Fibroblast of lung (primary cell): ENCODE results near the gene TGFBR2. TPM values are rescaled to one million over a fixed set of nuclear protein-coding genes. Genes with fewer than 3 reads are reported as not detected.

Source experiments
- DNase-seq, 2 donors: peaks; one replicate each; pipeline versions ENCODE4 v3.0.0 to v3.0.0-alpha.2; 2010; ENCODE audit warnings: low read depth in 2 of 2
- H2AFZ ChIP-seq: 2 replicates; pipeline ENCODE4 v1.5.1; 2012; ENCODE audit warnings: low read length, control low read depth, inconsistent platforms
- H3K27ac ChIP-seq: 2 replicates; pipeline ENCODE4 v1.5.1; 2011; ENCODE audit warnings: low read length, control low read depth; ENCODE audit not compliant: insufficient read depth
- H3K27me3 ChIP-seq: 2 replicates; pipeline ENCODE4 v1.5.1; 2011; ENCODE audit warnings: mild to moderate bottlenecking, low read length; ENCODE audit not compliant: control insufficient read depth, insufficient read depth
- H3K36me3 ChIP-seq: 2 replicates; pipeline ENCODE4 v1.5.1; 2011; ENCODE audit warnings: low read length; ENCODE audit not compliant: control insufficient read depth, insufficient read depth
- H3K4me1 ChIP-seq: 2 replicates; pipeline ENCODE4 v1.5.1; 2011; ENCODE audit warnings: low read length; ENCODE audit not compliant: control insufficient read depth, insufficient read depth; ENCODE audit errors: extremely low read depth
- H3K4me2 ChIP-seq: 2 replicates; pipeline ENCODE4 v1.5.1; 2011; ENCODE audit warnings: low read length, control low read depth; ENCODE audit not compliant: insufficient read depth; ENCODE audit errors: extremely low read depth
- H3K4me3 ChIP-seq, 4 experiments: fragments of 200-600 bp in 1 of 4; sonication (generic) in 1 of 4; replicated peaks in 1 of 4; 2 replicates each; pipeline ENCODE4 v1.5.1; 2011 to 2016; ENCODE audit warnings: low read length in 4 of 4, low read depth in 3 of 4, mild to moderate bottlenecking in 3 of 4, control low read depth in 2 of 4, inconsistent platforms in 1 of 4, mixed read lengths in 1 of 4; ENCODE audit not compliant: insufficient read depth in 1 of 4; ENCODE audit errors: control extremely low read depth in 1 of 4
- H3K79me2 ChIP-seq: 2 replicates; pipeline ENCODE4 v1.5.1; 2012; ENCODE audit warnings: mild to moderate bottlenecking, low read length, inconsistent platforms; ENCODE audit not compliant: control insufficient read depth, insufficient read depth
- H3K9ac ChIP-seq: 2 replicates; pipeline ENCODE4 v1.5.1; 2011; ENCODE audit warnings: mild to moderate bottlenecking, low read length, control low read depth; ENCODE audit not compliant: insufficient read depth
- H3K9me3 ChIP-seq: 2 replicates; pipeline ENCODE4 v1.5.1; 2012; ENCODE audit warnings: low read depth, low read length; ENCODE audit not compliant: control insufficient read depth, insufficient read depth
- H4K20me1 ChIP-seq: 2 replicates; pipeline ENCODE4 v1.5.1; 2011; ENCODE audit warnings: low read length; ENCODE audit not compliant: control insufficient read depth, insufficient read depth; ENCODE audit errors: extremely low read depth
- EZH2 ChIP-seq: IDR thresholded peaks from 2 replicates; pipeline ENCODE4 v1.5.1; 2012; ENCODE audit warnings: low read length, control low read depth, mild to moderate bottlenecking; ENCODE audit errors: missing control alignments
- polyA plus RNA-seq, 2 donors: library from polyadenylated mRNA; depleted of rRNA in 1 of 2; stranded (reverse) in 1 of 2; unstranded in 1 of 2; fragments of >200 nt; gene quantifications; 2 replicates each; pipeline ENCODE4 v1.2.1, GENCODE V29; 2011 to 2012; ENCODE audit warnings: missing spikeins in 1 of 2
- total RNA-seq: library from RNA; depleted of rRNA; stranded (reverse); fragments of >200 nt; gene quantifications from 2 replicates; pipeline ENCODE4 v1.2.1, GENCODE V29; 2014
- TF ChIP-seq, protein P1 (sequence below), 2 donors: IDR thresholded peaks in 1 of 2; conservative IDR thresholded peaks in 1 of 2; 1 replicate in 1 of 2; 2 replicates in 1 of 2; pipeline ENCODE4 v1.5.1; 2011 to 2012; ENCODE audit warnings: low read length in 2 of 2, control low read depth in 1 of 2, inconsistent platforms in 1 of 2, low read depth in 1 of 2, mild to moderate bottlenecking in 1 of 2

Gene TGFBR2
- total and polyA plus RNA-seq, 2 donors (not counting 1 experiment from before 2014, with no cell fraction given), result 93.0 to 126 TPM

DNA sequence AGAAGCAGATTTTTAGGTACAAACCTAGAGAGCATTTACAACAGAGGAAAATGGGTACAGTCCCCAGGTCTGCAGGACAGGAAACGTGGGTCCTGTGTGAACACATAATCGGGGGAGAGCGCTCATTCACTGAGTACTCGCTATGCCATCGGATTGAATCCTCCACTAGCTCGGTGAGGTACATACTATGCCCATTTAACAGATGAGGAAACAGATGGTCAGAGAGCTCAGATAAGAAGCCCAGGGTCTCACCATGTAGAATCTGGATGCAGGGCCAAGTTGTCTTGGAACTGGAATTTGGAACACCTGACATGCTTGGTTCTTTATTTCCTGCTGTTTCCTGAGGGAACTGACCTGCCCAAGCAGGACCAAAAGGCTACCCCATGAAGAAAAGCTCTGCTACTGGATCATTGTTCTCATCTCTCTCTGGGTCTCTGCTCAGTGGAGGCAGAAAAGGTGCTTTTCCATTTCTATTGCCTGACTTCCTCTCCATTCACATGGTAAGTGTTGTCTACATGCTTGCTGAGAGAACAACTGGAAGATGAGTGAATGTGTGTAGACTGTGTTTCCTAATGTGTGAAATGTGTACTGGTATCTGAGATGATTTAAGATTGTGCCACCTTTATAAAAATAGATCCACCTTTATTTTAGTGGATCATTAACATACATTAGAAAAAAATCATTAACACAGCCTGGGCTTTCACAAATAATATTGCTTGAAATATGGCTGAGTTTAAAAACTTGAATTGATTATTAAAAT is 89.1 kb downstream of the TGFBR2 start:
- Histone ChIP-seq H3K36me3 (peaks cover 10% of the 10 kb centered on the region), H3K27me3 (no peaks in the 10 kb centered on the region), H3K79me2 (no peaks in the 10 kb centered on the region), H3K4me2 (no peak overlapping the region), H3K9ac (no peak overlapping the region), H2AFZ (no peak overlapping the region), H3K4me1 (peaks cover 2% of the 10 kb centered on the region), H3K4me3 (no peak overlapping the region), H4K20me1 (no peaks in the 10 kb centered on the region), H3K27ac (no peak overlapping the region), H3K9me3 (no peaks in the 10 kb centered on the region)
- no peak for TF ChIP-seq EZH2
- TF ChIP-seq, protein P1, sequence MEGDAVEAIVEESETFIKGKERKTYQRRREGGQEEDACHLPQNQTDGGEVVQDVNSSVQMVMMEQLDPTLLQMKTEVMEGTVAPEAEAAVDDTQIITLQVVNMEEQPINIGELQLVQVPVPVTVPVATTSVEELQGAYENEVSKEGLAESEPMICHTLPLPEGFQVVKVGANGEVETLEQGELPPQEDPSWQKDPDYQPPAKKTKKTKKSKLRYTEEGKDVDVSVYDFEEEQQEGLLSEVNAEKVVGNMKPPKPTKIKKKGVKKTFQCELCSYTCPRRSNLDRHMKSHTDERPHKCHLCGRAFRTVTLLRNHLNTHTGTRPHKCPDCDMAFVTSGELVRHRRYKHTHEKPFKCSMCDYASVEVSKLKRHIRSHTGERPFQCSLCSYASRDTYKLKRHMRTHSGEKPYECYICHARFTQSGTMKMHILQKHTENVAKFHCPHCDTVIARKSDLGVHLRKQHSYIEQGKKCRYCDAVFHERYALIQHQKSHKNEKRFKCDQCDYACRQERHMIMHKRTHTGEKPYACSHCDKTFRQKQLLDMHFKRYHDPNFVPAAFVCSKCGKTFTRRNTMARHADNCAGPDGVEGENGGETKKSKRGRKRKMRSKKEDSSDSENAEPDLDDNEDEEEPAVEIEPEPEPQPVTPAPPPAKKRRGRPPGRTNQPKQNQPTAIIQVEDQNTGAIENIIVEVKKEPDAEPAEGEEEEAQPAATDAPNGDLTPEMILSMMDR (conservative IDR thresholded peaks at IDR 0.05 in 1 of 2, IDR thresholded peaks at IDR 0.05 in 1 of 2; ENCODE audit: low read depth in 1 of 2, low read length in 2 of 2), result no peak
- no peak for DNase-seq

DNA sequence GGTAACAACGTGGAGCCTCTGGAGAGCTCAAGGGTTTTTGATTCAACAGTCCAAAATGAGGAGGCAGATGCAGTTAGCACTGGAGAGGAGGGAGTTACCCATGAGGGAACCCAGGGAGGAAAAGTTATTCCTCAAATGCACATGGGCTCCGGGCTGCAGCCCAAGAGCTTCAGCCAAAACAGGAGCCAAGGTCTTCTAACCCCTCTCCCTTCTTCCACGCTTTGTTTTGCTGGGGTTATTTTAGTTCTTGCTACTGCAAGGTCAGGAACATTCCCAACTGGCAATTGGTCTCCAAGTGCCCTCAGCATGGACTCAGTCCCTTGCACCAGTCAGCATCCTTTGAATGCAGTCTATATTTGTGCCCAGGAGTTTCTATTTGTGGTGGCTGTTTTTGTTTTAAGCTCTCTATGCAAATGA is 90.0 kb downstream of the TGFBR2 start:
- Histone ChIP-seq H2AFZ (no peak overlapping the region), H3K4me3 (no peak overlapping the region), H3K27me3 (no peaks in the 10 kb centered on the region), H3K79me2 (no peaks in the 10 kb centered on the region), H3K4me2 (no peak overlapping the region), H3K9ac (no peak overlapping the region), H4K20me1 (no peaks in the 10 kb centered on the region), H3K27ac (no peak overlapping the region), H3K9me3 (no peaks in the 10 kb centered on the region), H3K36me3 (peaks cover 7% of the 10 kb centered on the region), H3K4me1 (no peaks in the 10 kb centered on the region)
- DNase-seq, result peak in 1 of 2 donors; percentile 33
- no peak for TF ChIP-seq EZH2
- TF ChIP-seq, protein P1 (conservative IDR thresholded peaks at IDR 0.05 in 1 of 2, IDR thresholded peaks at IDR 0.05 in 1 of 2; ENCODE audit: low read depth in 1 of 2, low read length in 2 of 2), result no peak

DNA sequence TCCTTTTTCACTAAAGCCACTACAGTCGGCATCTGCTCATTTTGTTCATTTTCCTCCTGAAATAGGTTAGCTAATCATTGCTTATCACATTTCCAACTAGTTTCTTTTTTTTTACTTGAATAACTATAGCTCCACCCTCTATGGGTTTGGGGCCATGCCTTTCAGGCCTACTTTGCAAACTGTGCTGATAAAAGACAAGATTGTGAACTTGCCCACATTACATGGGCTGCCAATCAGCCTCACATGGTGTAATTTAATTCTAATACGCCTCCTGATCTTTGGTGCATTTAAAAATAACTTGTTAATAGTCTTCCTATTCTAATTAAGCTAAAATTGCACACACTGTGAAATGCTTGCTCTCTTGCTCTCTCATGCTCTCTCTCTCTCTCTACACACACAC is 90.5 kb downstream of the TGFBR2 start:
- H3K36me3 ChIP-seq, result peaks cover 5% of the 10 kb centered on the region
- TF ChIP-seq EZH2, result no peak
- TF ChIP-seq, protein P1 (conservative IDR thresholded peaks at IDR 0.05 in 1 of 2, IDR thresholded peaks at IDR 0.05 in 1 of 2; ENCODE audit: low read depth in 1 of 2, low read length in 2 of 2), result no peak

More for the DNA sequence above, 90.5 kb downstream of the TGFBR2 start:
- Histone ChIP-seq H3K9me3 (no peaks in the 10 kb centered on the region), H3K4me2 (no peak overlapping the region), H3K4me3 (no peak overlapping the region), H3K27me3 (no peaks in the 10 kb centered on the region), H4K20me1 (no peaks in the 10 kb centered on the region), H3K4me1 (no peaks in the 10 kb centered on the region), H3K27ac (no peak overlapping the region), H2AFZ (no peak overlapping the region), H3K79me2 (no peaks in the 10 kb centered on the region), H3K9ac (no peak overlapping the region)
- DNase-seq, result no peak
